ENCODE results near the gene ZHX3.
A peak's percentile ranks its signal among the peaks of the same experiment; 100 is the strongest.
"Not testable (repeated sequence)": the region's sequence is repeated elsewhere in the genome, so short reads cannot be mapped to it uniquely, and the experiment has no call there.

The ZHX3 gene

GRCh38 chr20:41331731-41332130, 14.2 kb upstream of the ZHX3 start:
- no peak for DNase-seq (ENCODE audit: low read depth in 2 of 2)

- no peak for DNase-seq (ENCODE audit: low read depth in 2 of 2)
These were observed 13.4 kb upstream of the ZHX3 start for GRCh38 chr20:41330941-41331340.

GRCh38 chr20:41330343-41330720, 12.8 kb upstream of the ZHX3 start:
- no peak for DNase-seq (ENCODE audit: low read depth in 2 of 2)

- DNase-seq (ENCODE audit: low read depth in 2 of 2), result peak; percentile 42
These were observed 12.2 kb upstream of the ZHX3 start for GRCh38 chr20:41329435-41330342.

GRCh38 chr20:41327178-41327577, 9.6 kb upstream of the ZHX3 start:
- no peak for DNase-seq (ENCODE audit: low read depth in 2 of 2)

GRCh38 chr20:41320976-41321375, 3.4 kb upstream of the ZHX3 start:
- no peak for DNase-seq (ENCODE audit: low read depth in 2 of 2)

- DNase-seq (ENCODE audit: low read depth in 2 of 2), result no peak
These were observed 2.9 kb upstream of the ZHX3 start for GRCh38 chr20:41320441-41320840.

- no peak for DNase-seq (ENCODE audit: low read depth in 2 of 2)
These were observed 729 bp upstream of the ZHX3 start for GRCh38 chr20:41318271-41318649.

GRCh38 chr20:41316602-41317545, 657 bp downstream of the ZHX3 start:
- DNase-seq (ENCODE audit: low read depth in 2 of 2), result peak; percentile 67 to 74

GRCh38 chr20:41316051-41316450, 1.5 kb downstream of the ZHX3 start:
- DNase-seq (ENCODE audit: low read depth in 2 of 2), result no peak

- DNase-seq (ENCODE audit: low read depth in 2 of 2), result no peak
These were observed 3.1 kb downstream of the ZHX3 start for GRCh38 chr20:41314386-41314785.

GRCh38 chr20:41312009-41312408, 5.5 kb downstream of the ZHX3 start:
- DNase-seq (ENCODE audit: low read depth in 2 of 2), result not testable (repeated sequence)

GRCh38 chr20:41309817-41310216, 7.7 kb downstream of the ZHX3 start:
- DNase-seq (ENCODE audit: low read depth in 2 of 2), result no peak

- no peak for DNase-seq (ENCODE audit: low read depth in 2 of 2)
These were observed 8.7 kb downstream of the ZHX3 start for GRCh38 chr20:41308726-41309413.

- DNase-seq (ENCODE audit: low read depth in 2 of 2), result no peak
These were observed 9.2 kb downstream of the ZHX3 start for GRCh38 chr20:41308290-41308711.

GRCh38 chr20:41307021-41307420, 10.5 kb downstream of the ZHX3 start:
- DNase-seq (ENCODE audit: low read depth in 2 of 2), result no peak

GRCh38 chr20:41306061-41306727, 11.3 kb downstream of the ZHX3 start:
- no peak for DNase-seq (ENCODE audit: low read depth in 2 of 2)

- no peak for DNase-seq (ENCODE audit: low read depth in 2 of 2)
These were observed 13.0 kb downstream of the ZHX3 start for GRCh38 chr20:41304424-41305079.

- no peak for DNase-seq (ENCODE audit: low read depth in 2 of 2)
These were observed 13.5 kb downstream of the ZHX3 start for GRCh38 chr20:41304002-41304401.

- no peak for DNase-seq (ENCODE audit: low read depth in 2 of 2)
These were observed 16.6 kb downstream of the ZHX3 start for GRCh38 chr20:41300886-41301285.

- DNase-seq (ENCODE audit: low read depth in 2 of 2), result no peak
These were observed 17.1 kb downstream of the ZHX3 start for GRCh38 chr20:41300383-41300782.

Measured in stimulated activated CD4-positive, alpha-beta T cell treated with anti-CD3 and anti-CD28 coated beads, Interleukin-4, amount 100 ng/mL, for 48 hours (primary cell).